Hindlimb muscle (tissue), 1 donor: ENCODE data around the gene SMCR8. TPM values are rescaled to one million over a fixed set of nuclear protein-coding genes. Genes with fewer than 3 reads are reported as not detected.
"Not testable (repeated sequence)": the region's sequence is repeated elsewhere in the genome, so short reads cannot be mapped to it uniquely, and the experiment has no call there.

Experiments
- DNase-seq: peaks from one replicate; pipeline ENCODE4 v3.0.0-alpha.2; 2013
- polyA plus RNA-seq: library from polyadenylated mRNA; unstranded; fragments of 120-200 nt; gene quantifications from one replicate; pipeline ENCODE4 v1.2.1, GENCODE V29; 2013; ENCODE audit not compliant: insufficient read length

SMCR8 gene, protein sequence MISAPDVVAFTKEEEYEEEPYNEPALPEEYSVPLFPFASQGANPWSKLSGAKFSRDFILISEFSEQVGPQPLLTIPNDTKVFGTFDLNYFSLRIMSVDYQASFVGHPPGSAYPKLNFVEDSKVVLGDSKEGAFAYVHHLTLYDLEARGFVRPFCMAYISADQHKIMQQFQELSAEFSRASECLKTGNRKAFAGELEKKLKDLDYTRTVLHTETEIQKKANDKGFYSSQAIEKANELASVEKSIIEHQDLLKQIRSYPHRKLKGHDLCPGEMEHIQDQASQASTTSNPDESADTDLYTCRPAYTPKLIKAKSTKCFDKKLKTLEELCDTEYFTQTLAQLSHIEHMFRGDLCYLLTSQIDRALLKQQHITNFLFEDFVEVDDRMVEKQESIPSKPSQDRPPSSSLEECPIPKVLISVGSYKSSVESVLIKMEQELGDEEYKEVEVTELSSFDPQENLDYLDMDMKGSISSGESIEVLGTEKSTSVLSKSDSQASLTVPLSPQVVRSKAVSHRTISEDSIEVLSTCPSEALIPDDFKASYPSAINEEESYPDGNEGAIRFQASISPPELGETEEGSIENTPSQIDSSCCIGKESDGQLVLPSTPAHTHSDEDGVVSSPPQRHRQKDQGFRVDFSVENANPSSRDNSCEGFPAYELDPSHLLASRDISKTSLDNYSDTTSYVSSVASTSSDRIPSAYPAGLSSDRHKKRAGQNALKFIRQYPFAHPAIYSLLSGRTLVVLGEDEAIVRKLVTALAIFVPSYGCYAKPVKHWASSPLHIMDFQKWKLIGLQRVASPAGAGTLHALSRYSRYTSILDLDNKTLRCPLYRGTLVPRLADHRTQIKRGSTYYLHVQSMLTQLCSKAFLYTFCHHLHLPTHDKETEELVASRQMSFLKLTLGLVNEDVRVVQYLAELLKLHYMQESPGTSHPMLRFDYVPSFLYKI
- polyA plus RNA-seq = 9.9 TPM

DNA sequence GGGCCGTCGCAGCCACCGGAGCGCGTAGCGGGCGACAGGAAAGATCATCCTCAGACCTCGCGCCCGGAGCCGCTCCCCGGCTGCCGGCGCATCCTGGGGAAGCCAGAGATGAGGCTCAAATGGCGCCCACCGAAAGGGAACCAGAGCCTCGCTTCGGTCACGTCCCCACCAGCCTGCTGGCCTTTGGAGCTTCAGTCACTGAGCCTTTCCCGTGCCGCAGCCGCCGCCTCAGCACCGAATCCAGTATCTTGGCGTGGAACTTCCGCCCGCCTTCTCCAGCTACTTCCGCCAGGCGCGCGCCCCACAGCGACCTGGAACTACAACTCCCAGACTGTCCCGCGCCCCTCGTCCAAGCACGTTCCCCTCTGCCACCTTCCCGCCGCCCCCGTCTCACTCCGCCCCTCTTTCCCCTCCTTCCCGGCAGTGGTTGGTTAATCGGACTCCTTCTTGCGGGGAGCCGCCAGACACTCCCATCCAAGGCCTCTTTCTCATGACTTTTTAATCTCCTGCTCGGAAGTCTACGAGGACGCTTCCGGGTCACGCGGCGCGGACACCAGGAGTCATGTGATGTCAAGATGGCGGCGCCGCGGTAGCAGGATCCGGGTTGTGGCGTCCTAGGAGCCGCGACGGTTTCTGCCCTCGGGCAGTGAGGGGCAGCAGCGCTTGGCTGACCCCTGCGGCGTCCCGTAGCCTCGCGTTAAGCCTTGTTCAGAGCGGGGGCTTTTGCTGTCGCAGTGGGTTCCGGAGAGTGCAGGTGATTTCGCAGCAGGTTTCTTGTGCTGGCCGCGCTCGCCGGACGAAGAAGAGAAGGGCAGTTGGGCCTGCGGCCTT, at the start of gene SMCR8, which contains the start of gene TOP3A:
SMCR8 (plus strand) TSS at position 563 of the 831 bp plus-strand sequence. CDS start 497 bp downstream, outside the sequence.
TOP3A (minus strand) TSS at position 264 of the 831 bp plus-strand sequence; CDS start at position 48, 216 bp downstream.
- peak; percentile 98 for DNase-seq

DNA sequence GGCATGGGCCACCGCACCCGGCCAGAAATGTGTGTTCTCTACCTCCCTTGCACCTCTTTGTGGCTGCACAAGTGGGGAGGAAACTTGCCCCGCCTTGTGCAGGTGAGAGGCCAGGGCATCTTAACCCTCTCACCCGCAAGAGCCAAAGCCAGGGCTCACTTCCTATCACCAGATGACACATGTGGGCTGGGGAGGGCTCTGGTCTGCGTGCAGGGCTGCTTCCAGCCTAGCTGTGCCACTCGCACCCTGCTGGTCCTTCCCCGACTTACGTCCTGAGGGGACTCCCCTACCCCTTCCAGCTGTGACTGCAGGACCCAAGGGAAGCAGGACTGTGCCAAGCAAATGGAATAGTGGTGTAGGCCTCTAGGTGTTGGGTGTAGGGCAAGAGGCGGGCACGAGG, 47.7 kb upstream of the SMCR8 start:
- no peak for DNase-seq

DNA sequence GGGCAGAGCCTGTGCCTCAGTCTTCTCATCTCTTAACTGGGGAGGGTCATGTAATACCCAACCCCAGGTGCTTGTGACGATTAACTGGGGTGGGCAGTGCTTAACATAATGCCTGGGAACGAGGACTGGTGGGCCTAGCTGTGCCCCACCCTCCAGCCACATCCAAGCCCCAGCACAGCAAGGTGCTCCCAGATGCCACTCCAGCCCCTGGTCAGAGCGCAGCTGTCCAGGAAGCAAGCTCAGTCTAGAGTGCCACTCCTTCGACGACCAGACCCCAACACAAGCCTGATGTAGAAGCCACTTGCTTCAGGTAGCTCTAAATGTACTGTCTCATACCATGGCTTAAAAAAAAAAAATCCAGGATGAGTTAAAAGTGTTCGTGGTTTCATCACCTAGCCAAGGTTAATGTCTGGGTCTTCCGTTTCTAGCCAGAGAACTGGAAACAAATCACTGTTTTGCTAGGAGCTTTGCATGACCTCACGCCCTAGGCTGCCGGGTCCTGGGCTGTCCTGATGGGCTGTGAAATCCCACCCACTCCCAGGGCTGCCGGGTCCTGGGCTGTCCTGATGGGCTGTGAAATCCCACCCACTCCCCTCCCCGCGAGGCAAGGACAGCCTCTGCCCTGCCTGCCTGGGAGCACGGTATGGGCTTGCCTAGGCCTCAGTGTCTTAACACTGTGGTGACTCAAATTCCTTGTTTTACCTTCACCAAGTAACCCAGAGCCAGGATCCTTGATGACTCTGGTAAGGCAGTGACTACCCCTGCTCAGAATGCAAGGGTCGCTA, 47.0 kb upstream of the SMCR8 start:
- no peak for DNase-seq

DNA sequence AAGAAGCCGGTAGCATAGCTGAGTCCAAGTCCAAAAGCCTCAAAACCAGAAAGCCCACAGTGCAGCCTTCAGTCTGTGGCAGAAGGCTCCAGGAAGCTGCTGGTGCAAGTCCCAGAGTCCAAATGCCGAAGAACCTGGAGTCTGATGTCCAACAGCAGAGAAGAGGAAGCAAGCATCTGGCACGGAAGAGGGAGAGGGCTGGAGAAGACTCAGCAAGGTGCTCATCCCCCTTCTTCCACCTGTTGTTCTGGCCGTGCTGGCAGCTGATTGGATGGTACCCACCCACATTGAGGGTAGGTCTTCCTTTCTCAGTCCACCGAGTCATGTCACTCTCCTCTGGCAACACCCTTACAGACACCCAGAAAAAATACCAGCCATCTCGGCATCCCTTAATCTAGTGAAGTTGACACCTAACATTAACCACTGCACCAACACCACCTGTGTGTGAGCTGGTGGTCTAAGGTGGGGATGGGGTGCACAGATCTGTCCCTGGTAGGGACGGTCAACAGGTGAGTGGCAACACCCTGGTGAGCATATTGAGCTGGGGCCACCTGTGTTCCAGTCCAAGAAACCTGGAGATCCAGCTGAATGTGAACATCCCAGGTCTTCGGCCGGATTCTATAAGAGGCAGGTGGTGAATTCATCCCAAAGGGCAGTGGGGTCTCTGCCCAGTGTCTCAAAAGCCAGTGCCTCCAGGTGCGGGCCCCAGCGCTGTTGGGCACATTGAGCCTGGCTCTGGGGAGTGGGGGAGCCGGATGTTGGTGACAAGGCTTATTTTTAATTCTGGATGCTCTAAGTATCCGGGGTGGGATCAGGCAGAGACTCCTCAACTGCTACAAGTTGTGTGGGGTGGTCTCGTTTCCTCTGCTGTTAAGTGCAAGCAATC, 44.8 kb upstream of the SMCR8 start:
- DNase-seq = no peak

DNA sequence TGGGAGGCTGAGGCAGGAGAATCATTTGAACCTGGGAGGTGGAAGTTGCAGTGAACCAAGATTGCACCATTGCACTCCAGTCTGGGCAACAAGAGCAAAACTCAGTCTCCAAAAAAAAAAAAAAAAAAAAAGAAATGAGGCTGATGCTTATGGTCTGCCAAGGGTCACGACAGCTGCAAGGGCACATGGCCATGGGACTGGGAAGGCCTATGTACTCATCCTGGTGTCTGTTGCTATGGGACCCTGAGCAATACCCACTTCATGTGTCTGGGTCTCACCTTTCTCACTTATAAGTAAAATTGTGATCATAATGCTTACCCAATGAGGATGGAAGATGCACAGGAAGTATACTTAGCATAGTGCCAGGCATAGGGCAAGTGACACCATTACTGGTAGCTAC, 38.0 kb upstream of the SMCR8 start:
- DNase-seq = no peak

DNA sequence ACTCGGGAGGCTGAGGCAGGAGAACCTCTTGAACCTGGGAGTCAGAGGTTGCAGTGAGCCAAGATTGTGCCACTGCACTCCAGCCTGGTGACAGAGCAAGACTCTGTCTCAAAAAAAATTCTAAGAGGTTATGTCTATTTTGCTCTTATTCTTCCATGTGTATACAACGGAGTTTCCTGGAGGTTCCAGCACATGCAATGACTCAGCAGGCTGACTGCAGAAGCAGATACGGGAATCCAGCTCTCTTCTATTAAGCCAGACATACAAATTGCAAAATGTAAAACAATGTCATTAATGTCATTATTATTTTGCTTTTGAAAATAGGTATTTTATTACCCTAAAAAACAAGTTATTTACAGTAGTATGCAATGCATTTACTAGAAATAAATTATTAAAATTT, 36.2 kb upstream of the SMCR8 start:
- DNase-seq = no peak

DNA sequence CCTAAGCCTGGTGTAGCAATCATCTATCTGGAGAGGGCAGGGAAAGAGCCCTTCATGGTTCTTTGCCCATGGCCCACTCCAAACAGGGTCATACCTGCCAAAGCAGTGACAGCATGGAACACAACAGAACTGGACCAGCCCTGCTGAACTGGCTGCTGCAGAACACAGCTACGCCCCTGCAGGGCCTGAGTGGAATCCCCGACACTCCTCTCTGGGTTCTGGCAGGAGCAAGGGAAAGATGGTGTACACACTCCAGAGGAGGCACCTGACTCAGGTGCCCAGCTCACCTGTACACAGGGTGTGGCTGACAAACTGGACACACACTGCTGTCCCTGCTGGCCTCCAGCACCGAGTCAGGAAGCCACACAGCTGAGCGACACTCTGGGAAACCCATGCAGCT, 34.8 kb upstream of the SMCR8 start:
- DNase-seq = no peak

DNA sequence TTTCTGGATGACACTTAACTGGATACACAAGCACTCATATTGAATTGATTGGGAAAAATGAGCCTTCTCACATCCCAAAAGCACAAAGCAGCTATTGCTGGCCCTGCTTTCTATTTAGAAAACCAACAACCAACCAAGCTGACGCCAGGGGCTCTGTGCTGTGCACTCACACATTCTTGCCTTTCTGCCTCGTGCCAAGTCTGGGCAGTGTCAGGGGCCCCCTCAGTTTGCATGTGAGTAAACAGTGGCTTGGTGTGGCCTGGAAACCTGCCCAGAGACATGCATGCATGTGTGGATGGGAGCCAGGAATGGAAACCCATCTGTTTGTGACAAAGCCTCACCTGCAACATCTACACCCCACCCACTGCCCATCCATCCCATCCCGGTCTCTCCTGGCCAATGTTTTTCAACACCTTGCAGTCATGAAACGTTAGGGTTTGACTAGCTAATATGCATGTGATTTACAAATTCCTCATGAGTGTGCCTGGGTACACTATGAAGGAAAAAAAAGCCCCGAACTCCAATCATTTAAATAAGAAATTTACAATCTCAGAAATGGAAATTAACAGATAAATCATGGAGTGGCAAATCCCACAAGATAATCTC, 34.2 kb upstream of the SMCR8 start:
- DNase-seq = no peak

DNA sequence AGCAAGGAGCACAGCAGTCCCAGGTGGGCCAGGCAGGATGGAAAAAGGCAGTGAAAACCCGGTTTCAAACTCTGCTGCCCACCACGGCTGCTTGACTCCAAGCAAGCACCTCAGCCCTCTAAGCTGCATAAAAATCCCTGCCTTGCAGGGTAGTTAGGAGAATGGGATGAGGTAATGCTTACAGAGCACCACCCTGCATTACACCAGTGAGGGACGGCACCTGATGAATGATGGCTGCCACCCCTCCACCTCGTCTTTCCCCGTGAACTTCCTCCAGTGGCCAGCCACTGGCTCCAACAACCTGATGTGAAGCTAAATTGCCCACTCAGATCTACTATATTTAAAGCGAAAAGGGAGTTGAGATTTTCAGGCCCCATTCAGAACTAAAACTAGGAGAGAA, 33.3 kb upstream of the SMCR8 start:
- no peak for DNase-seq

DNA sequence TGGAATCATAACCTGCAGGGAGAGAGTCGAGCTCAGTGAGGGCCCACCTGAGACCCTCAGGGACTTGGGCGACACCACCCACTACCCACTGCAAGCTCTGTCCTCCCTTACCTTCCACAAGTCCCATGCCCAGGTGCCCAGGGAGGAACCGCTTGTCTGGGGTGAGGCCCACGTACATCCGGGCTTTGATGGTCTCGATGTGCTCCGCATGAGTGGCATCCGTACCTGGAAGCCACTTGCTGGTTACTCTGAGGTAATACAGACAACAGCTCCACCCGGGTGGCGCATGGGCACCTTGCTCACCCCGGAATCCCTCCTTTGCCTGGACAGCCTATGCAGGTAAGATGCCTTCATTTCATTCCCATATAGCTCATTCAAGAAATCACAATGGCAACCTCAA, 29.8 kb upstream of the SMCR8 start:
- DNase-seq = no peak

DNA sequence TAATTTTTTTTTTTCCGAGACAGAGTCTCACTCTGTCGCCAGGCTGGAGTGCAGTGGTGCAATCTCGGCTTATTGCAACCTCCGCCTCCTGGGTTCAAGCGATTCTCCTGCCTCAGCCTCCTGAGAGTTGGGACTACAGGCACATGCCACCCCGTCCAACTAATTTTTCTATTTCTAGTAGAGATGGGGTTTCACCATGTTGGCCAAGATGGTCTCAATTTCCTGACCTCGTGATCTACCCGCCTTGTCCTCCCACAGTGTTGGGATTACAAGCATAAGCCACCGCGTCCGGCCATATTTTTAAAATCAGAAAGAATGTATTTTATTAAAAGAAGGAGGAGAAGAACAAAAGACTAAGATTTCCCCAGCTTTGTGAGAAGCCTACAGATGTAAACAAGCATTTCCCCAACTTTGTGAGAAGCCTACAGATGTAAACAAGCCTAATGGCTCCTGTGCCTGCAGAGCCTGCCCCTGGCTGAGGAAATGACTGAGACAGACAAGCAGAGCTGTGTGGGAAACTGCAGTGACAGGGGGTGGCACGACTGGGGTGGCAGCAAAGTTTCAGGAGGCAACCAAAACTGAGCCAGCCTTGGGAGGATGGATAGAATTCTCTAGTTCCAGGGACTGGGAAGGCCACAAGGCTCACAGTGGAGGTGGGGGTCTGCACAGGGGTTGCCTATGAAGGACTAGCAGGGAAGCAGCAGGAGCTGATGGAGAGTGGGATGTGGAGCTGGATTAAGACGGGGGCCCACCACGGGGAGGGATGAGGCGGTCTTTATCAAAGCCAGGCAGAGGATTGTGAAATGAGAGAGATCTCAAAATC, 23.2 kb upstream of the SMCR8 start:
- no peak for DNase-seq

DNA sequence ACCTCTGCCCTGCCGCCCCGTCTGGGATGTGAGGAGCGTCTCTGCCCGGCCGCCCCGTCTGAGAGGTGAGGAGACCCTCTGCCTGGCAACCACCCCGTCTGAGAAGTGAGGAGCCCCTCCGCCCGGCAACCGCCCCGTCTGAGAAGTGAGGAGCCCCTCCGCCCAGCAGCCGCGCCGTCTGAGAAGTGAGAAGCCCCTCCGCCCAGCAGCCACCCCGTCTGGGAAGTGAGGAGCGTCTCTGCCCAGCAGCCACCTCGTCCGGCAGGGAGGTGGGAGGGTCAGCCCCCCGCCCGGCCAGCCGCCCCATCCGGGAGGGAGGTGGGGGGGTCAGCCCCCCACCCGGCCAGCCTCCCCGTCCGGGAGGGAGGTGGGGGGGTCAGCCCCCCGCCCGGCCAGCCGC, 17.0 kb upstream of the SMCR8 start:
- DNase-seq = not testable (repeated sequence)

DNA sequence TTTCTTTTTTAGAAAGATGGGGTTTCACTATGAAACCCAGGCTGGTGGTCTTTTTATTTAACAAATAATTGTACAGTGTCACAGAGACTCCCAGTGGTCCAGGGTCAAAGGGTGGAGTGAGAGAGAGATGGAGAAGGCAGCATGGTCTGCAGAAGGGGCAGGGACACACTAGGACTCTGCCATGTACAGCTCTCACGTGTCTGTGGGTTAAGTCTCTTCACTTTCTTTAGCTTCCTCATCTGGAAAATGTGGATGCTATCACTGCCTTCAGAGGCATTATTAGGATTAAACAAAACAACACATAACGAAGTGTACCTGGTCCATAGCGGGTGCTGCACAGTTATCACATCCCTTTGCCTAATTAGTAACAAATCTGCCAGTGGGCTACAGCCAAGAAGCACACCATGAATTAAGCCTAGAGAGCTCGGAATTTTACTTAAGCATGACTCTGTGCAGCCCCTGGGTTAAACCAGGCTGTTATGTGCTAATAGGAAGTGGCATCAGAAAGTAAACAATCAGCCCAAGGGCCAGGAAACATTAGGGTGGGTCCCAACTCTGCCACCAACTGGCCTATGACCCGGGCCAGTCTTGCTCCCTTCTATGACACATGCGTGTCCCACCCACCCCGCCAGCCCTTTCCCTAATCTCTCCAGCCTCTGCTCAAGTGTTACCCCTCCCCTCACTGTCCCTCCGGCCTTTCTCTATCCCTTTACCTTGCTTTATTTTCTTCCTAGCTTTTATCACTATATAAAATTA, 14.2 kb upstream of the SMCR8 start:
- DNase-seq = no peak

DNA sequence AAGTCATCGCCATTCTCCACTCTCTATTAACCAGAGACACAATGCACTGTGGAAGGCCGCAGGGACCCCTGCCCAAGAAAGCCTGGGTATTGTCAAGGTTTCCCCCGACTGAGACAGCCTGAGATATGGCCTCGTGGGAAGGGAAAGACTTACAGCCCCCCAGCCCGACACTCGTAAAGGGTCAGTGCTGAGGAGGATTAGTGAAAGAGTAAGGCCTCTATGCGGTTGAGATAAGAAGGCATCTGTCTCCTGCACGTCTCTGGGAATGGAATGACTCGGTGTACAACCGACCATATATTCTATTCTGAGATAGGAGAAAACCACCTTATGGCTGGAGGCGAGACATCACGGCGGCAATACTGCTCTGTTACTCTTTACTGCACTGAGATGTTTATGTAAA, 11.9 kb upstream of the SMCR8 start:
- not testable (repeated sequence) for DNase-seq

DNA sequence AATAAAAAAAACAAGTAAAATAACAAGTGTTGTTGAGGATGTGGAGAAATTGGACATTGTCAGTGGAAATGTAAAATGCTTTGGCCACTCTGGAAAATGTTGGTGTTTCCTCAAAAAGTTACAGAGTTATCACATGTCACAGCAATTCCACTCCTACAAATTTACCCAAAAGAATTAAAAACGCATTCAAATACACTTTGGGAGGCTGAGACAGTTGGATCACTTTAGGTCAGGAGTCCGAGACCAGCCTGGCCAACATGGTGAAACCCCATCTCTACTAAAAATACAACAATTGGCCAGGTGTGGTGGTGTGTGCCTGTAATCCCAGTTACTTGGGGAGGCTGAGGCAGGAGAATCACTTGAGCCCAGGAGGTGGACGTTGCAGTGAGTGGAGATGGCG, 5.9 kb upstream of the SMCR8 start:
- DNase-seq = no peak

DNA sequence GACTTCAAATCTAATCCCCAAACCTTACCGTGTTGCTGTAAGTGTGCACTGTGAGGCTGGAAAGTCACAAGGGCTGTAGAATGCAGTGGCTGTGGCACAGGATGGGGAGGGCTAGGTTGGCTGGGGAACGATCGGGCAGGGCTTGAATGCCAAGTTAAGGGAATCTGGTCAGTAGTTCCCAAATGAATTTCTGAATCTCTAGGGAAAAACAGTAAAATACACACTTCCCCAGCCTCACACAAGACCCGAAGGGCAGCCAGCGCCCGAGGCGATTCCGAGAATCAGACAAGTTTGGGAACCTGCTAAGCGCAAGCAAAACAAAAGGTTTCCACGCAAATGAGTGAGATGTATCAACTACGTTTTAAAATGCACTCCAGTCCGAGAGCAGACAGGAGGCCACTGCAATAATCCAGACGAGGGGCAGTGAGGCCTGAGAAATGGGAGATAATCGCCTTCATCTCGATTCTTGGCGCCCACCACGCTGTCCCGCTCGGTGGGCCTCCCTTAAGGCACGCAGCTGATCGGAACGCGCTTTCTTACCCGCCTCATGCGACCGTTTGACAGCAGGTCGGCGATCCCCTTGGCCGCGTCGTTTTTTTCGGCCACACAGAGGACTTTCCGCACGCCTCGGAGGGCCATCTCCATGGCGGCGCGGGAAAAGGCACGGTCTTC, 898 bp upstream of the SMCR8 start:
- no peak for DNase-seq

DNA sequence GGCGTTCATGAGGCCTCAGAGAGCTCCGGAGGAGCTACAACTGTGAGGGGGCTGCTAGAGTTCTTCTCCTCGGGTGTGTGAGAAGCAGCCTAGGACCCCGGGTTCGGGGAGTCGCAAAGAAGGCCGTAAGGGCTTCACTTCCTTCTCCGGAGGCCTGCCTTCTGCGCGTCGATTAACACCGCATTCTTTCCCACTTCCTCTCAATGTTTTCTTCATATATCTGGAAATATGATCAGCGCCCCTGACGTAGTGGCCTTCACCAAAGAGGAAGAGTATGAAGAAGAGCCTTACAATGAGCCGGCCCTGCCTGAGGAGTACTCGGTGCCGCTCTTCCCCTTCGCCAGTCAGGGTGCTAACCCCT, 449 bp downstream of the SMCR8 start:
- DNase-seq = peak; percentile 17

DNA sequence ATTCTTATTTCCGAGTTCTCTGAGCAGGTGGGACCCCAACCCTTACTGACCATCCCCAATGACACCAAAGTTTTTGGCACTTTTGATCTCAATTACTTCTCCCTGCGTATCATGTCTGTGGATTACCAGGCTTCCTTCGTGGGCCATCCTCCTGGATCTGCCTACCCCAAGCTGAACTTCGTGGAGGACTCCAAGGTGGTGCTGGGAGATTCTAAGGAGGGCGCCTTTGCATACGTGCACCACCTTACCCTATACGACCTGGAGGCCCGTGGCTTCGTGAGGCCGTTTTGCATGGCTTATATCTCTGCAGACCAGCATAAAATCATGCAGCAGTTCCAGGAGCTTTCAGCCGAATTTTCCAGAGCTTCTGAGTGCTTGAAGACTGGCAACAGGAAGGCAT, 868 bp downstream of the SMCR8 start:
- DNase-seq = no peak
